HL-60 (cell line): ENCODE measurements around the gene PAM16.

Source experiments
- DNase-seq, 2 experiments: peaks; one replicate each; pipeline ENCODE4 v3.0.0-alpha.2; 2010 to 2020; ENCODE audit warnings: low read depth in 1 of 2, low spot score in 1 of 2
- H3K27ac ChIP-seq: fragments of 250-450 bp; sonication (Bioruptor Pico); replicated peaks from 2 replicates; pipeline ENCODE4 v1.5.1; 2020; ENCODE audit warnings: mild to moderate bottlenecking, moderate library complexity
- H3K27me3 ChIP-seq: fragments of 250-450 bp; sonication (Bioruptor Pico); 2 replicates; pipeline ENCODE4 v1.5.1; 2021; ENCODE audit warnings: mild to moderate bottlenecking, moderate library complexity; ENCODE audit not compliant: insufficient read depth, poor library complexity, severe bottlenecking
- H3K4me3 ChIP-seq: replicated peaks from 2 replicates; pipeline ENCODE4 v1.5.1; 2011; ENCODE audit warnings: mild to moderate bottlenecking, control low read depth, low read length; ENCODE audit not compliant: insufficient read depth
- CTCF ChIP-seq: IDR thresholded peaks from one replicate; pipeline ENCODE4 v1.5.1; 2011; ENCODE audit warnings: low read length, control low read depth, inconsistent platforms; ENCODE audit not compliant: insufficient read depth
- GABPA ChIP-seq: IDR thresholded peaks from 2 replicates; pipeline ENCODE4 v1.6.1; 2012; ENCODE audit warnings: low read depth
- POLR2AphosphoS5 ChIP-seq: IDR thresholded peaks from 2 replicates; pipeline ENCODE4 v1.6.1; 2012; ENCODE audit warnings: low read depth
- SPI1 ChIP-seq: IDR thresholded peaks from 2 replicates; pipeline ENCODE4 v1.6.1; 2012; ENCODE audit warnings: low read depth, mild to moderate bottlenecking, borderline replicate concordance
- TF ChIP-seq, protein P1 (sequence below): IDR thresholded peaks from 2 replicates; pipeline ENCODE4 v1.6.1; 2012; ENCODE audit warnings: low read depth; ENCODE audit not compliant: insufficient replicate concordance

The PAM16 gene

GRCh38 chr16:4360538-4361021 is 9.5 kb upstream of the PAM16 start:
- TF ChIP-seq POLR2AphosphoS5 (no peak), CTCF (no peak), GABPA (no peak), SPI1 (no peak)
- TF ChIP-seq, protein P1, sequence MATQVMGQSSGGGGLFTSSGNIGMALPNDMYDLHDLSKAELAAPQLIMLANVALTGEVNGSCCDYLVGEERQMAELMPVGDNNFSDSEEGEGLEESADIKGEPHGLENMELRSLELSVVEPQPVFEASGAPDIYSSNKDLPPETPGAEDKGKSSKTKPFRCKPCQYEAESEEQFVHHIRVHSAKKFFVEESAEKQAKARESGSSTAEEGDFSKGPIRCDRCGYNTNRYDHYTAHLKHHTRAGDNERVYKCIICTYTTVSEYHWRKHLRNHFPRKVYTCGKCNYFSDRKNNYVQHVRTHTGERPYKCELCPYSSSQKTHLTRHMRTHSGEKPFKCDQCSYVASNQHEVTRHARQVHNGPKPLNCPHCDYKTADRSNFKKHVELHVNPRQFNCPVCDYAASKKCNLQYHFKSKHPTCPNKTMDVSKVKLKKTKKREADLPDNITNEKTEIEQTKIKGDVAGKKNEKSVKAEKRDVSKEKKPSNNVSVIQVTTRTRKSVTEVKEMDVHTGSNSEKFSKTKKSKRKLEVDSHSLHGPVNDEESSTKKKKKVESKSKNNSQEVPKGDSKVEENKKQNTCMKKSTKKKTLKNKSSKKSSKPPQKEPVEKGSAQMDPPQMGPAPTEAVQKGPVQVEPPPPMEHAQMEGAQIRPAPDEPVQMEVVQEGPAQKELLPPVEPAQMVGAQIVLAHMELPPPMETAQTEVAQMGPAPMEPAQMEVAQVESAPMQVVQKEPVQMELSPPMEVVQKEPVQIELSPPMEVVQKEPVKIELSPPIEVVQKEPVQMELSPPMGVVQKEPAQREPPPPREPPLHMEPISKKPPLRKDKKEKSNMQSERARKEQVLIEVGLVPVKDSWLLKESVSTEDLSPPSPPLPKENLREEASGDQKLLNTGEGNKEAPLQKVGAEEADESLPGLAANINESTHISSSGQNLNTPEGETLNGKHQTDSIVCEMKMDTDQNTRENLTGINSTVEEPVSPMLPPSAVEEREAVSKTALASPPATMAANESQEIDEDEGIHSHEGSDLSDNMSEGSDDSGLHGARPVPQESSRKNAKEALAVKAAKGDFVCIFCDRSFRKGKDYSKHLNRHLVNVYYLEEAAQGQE, result no peak
- Histone ChIP-seq H3K27me3 (no peaks in the 10 kb centered on the region), H3K27ac (no peak overlapping the region), H3K4me3 (no peak overlapping the region)
- no peak for DNase-seq

GRCh38 chr16:4359914-4360313 is 8.8 kb upstream of the PAM16 start:
- no peak for DNase-seq
- TF ChIP-seq CTCF (no peak), POLR2AphosphoS5 (no peak), SPI1 (no peak)
- Histone ChIP-seq H3K27ac (no peak overlapping the region), H3K4me3 (no peak overlapping the region), H3K27me3 (no peaks in the 10 kb centered on the region)

- H3K27me3 ChIP-seq, result no peaks in the 10 kb centered on the region
- H3K27ac ChIP-seq, result no peak overlapping the region
- DNase-seq, result no peak
- TF ChIP-seq GABPA (no peak), CTCF (peak; percentile 59), SPI1 (no peak)
- TF ChIP-seq, protein P1, result no peak
- no peak overlapping the region for H3K4me3 ChIP-seq
Measured at GRCh38 chr16:4358831-4359561, 7.9 kb upstream of the PAM16 start.

GRCh38 chr16:4358236-4358635 is 7.1 kb upstream of the PAM16 start:
- TF ChIP-seq POLR2AphosphoS5 (peak; percentile 5; the same call in 1 of the 2 replicates), GABPA (no peak)
- Histone ChIP-seq H3K4me3 (no peak overlapping the region), H3K27ac (no peak overlapping the region), H3K27me3 (no peaks in the 10 kb centered on the region)
- DNase-seq, result no peak
